B cell (primary cell): ENCODE results near the gene NSRP1. TPM values are rescaled to one million over a fixed set of nuclear protein-coding genes. Genes with fewer than 3 reads are reported as not detected.

Source experiments
- ATAC-seq: fragments of 200-7000 bp; cut with Tn5 transposase; one replicate; pipeline ENCODE4 v1.10.0; 2021; ENCODE audit warnings: low read depth, mild to moderate bottlenecking, moderate number of reproducible peaks, moderate library complexity
- CTCF ChIA-PET: fragments of 350-600 bp; sonication (Branson Sonifier 250); formaldehyde crosslinking; loops from one replicate; lab custom pipeline; 2021; ENCODE audit warnings: antibody characterized with exemption, inconsistent platforms; lab: Charles Lee
- POLR2A ChIA-PET: fragments of 350-600 bp; sonication (Branson Sonifier 250); formaldehyde crosslinking; loops from one replicate; lab custom pipeline; 2021; ENCODE audit warnings: antibody characterized with exemption; lab: Charles Lee
- DNase-seq: peaks from one replicate; pipeline ENCODE4 v3.0.0; 2013
- H2AFZ ChIP-seq: 2 replicates; pipeline ENCODE4 v1.6.1; 2012; ENCODE audit warnings: mild to moderate bottlenecking, low read depth, low read length; ENCODE audit not compliant: insufficient read depth, poor library complexity, severe bottlenecking
- H3K27ac ChIP-seq, 2 donors: 1 replicate in 1 of 2; 2 replicates in 1 of 2; pipeline ENCODE4 v1.5.1; 2012 to 2013; ENCODE audit warnings: low read length in 2 of 2, mild to moderate bottlenecking in 2 of 2, moderate library complexity in 1 of 2
- H3K27me3 ChIP-seq, 4 experiments: fragments of 200-600 bp in 1 of 4; sonication (generic) in 1 of 4; replicated peaks in 1 of 4; 1 replicate in 2 of 4; 2 replicates in 2 of 4; pipeline versions ENCODE4 v1.6.1 to v1.7.0; 2013 to 2016; ENCODE audit warnings: low read length in 3 of 4, mild to moderate bottlenecking in 2 of 4, mixed read lengths in 1 of 4, moderate library complexity in 1 of 4; ENCODE audit not compliant: insufficient read depth in 4 of 4, control insufficient read depth in 3 of 4; ENCODE audit errors: control extremely low read depth in 1 of 4
- H3K36me3 ChIP-seq, 2 experiments: replicated peaks in 1 of 2; 1 replicate in 1 of 2; 2 replicates in 1 of 2; pipeline versions ENCODE4 v1.6.1 to v1.7.1; 2013; ENCODE audit warnings: low read length in 1 of 2; ENCODE audit not compliant: insufficient read depth in 2 of 2, control insufficient read depth in 1 of 2; ENCODE audit errors: control extremely low read depth in 1 of 2, extremely low read depth in 1 of 2
- H3K4me1 ChIP-seq, 2 donors: fragments of 200-600 bp in 1 of 2; sonication (generic) in 1 of 2; 1 replicate in 1 of 2; 2 replicates in 1 of 2; pipeline versions ENCODE4 v1.5.1 to v1.6.1; 2013 to 2017; ENCODE audit warnings: low read length in 2 of 2; ENCODE audit not compliant: control insufficient read depth in 2 of 2, insufficient read depth in 2 of 2
- H3K4me2 ChIP-seq: replicated peaks from 2 replicates; pipeline ENCODE3; 2012; ENCODE audit warnings: mild to moderate bottlenecking, low read depth, low read length; ENCODE audit not compliant: poor library complexity, severe bottlenecking
- H3K4me3 ChIP-seq, 5 experiments: fragments of 200-600 bp in 1 of 5; sonication (generic) in 1 of 5; 1 replicate in 3 of 5; 2 replicates in 2 of 5; pipeline versions ENCODE4 v1.5.1 to v1.7.0; 2011 to 2016; ENCODE audit warnings: low read length in 4 of 5, mild to moderate bottlenecking in 4 of 5, low read depth in 2 of 5, control low read depth in 1 of 5, moderate library complexity in 1 of 5; ENCODE audit not compliant: insufficient read depth in 1 of 5; ENCODE audit errors: control extremely low read depth in 1 of 5, extremely low read depth in 1 of 5
- H3K79me2 ChIP-seq: fragments of 200-600 bp; sonication (generic); one replicate; pipeline ENCODE4 v1.6.0; 2016; ENCODE audit warnings: low read length; ENCODE audit not compliant: control insufficient read depth, insufficient read depth
- H3K9ac ChIP-seq: fragments of 200-600 bp; sonication (generic); 2 replicates; pipeline ENCODE4 v1.6.1; 2017; ENCODE audit warnings: mild to moderate bottlenecking, low read length, moderate library complexity
- H3K9me3 ChIP-seq, 3 donors: one replicate each; pipeline versions ENCODE4 v1.6.1 to v1.7.1; 2013; ENCODE audit warnings: low read length in 2 of 3; ENCODE audit not compliant: control insufficient read depth in 2 of 3, insufficient read depth in 1 of 3; ENCODE audit errors: control extremely low read depth in 1 of 3
- H4K20me1 ChIP-seq: 2 replicates; pipeline ENCODE4 v1.6.0; 2012; ENCODE audit warnings: mild to moderate bottlenecking, low read length; ENCODE audit not compliant: insufficient read depth, control insufficient read depth, poor library complexity, severe bottlenecking
- H3K27ac Mint-ChIP-seq: one replicate; pipeline ENCODE4 v1.8.0; 2021; ENCODE audit warnings: mixed read lengths
- H3K27me3 Mint-ChIP-seq: one replicate; pipeline ENCODE4 v1.8.0; 2021; ENCODE audit warnings: mixed read lengths
- H3K4me1 Mint-ChIP-seq: one replicate; pipeline ENCODE4 v1.8.0; 2021; ENCODE audit warnings: mixed read lengths
- H3K4me3 Mint-ChIP-seq: one replicate; pipeline ENCODE4 v1.8.0; 2021; ENCODE audit warnings: mixed read lengths
- H3K9me3 Mint-ChIP-seq: one replicate; pipeline ENCODE4 v1.8.0; 2022; ENCODE audit warnings: mixed read lengths; ENCODE audit not compliant: insufficient read depth
- EZH2 ChIP-seq: IDR thresholded peaks from 2 replicates; pipeline ENCODE4 v1.6.1; 2012; ENCODE audit warnings: borderline replicate concordance, low read depth, mild to moderate bottlenecking, moderate library complexity, low read length; ENCODE audit not compliant: insufficient read depth, poor library complexity, severe bottlenecking
- WGBS: methylation state at CpG from one replicate; pipeline ENCODE4 v1.1.5; 2013; ENCODE audit warnings: missing lambda C conversion rate; ENCODE audit not compliant: insufficient coverage; 5-methylcytosine and 5-hydroxymethylcytosine counted together
- intact Hi-C: fragments of 100-400 bp; cut with micrococcal nuclease; formaldehyde crosslinking; loops from one replicate; pipeline ENCODE4 v1.10.0; 2022
- polyA plus RNA-seq: library from polyadenylated mRNA; depleted of rRNA; stranded (reverse); fragments of >200 nt; gene quantifications from 2 replicates; pipeline ENCODE4 v1.2.3, GENCODE V29; 2012
- total RNA-seq, 2 donors: library from RNA; stranded (reverse); fragments of 120-200 nt in 1 of 2; gene quantifications; 1 replicate in 1 of 2; 2 replicates in 1 of 2; pipeline versions ENCODE4 v1.2.3 to v1.2.4, GENCODE V29; 2013 to 2022
- TF ChIP-seq, protein P1 (sequence below): fragments of 200-600 bp; IDR thresholded peaks from one replicate; pipeline ENCODE4 v1.8.0; 2022; ENCODE audit warnings: antibody characterized with exemption, mild to moderate bottlenecking

NSRP1 gene
- total and polyA plus RNA-seq, 2 donors (not counting 1 experiment from before 2014, with no cell fraction given): 11.2 to 46.2 TPM

DNA sequence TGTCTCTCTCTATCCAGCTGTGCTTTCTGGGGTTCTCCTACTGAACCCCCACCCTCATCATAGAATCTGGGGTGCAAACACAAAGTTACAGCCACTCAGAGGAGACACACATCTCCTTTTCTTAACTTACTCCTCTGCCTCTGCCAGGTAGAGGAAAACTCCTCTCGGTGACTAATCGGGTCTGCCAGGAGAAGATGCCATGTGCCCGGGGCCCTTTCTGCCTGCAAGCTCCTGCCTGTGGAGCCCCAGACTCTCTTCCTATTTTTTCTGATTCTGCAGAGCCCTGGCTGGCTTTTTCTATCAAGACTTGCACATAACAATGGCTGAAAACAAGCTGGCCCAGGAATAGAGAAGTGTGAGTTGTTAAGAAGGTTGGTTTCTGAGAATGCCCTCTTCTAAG lies 108.5 kb downstream of the NSRP1 start:
- ATAC-seq (no peak), DNase-seq (no peak)
- TF ChIP-seq EZH2: no peak
- TF ChIP-seq, protein P1, sequence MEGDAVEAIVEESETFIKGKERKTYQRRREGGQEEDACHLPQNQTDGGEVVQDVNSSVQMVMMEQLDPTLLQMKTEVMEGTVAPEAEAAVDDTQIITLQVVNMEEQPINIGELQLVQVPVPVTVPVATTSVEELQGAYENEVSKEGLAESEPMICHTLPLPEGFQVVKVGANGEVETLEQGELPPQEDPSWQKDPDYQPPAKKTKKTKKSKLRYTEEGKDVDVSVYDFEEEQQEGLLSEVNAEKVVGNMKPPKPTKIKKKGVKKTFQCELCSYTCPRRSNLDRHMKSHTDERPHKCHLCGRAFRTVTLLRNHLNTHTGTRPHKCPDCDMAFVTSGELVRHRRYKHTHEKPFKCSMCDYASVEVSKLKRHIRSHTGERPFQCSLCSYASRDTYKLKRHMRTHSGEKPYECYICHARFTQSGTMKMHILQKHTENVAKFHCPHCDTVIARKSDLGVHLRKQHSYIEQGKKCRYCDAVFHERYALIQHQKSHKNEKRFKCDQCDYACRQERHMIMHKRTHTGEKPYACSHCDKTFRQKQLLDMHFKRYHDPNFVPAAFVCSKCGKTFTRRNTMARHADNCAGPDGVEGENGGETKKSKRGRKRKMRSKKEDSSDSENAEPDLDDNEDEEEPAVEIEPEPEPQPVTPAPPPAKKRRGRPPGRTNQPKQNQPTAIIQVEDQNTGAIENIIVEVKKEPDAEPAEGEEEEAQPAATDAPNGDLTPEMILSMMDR: no peak
- Histone ChIP-seq H3K4me1 (no peaks in the 10 kb centered on the region), H3K9ac (no peak overlapping the region), H3K27ac (no peak overlapping the region), H3K27me3 (peaks cover 0 to 3% (median 0%) of the 10 kb centered on the region in 4 experiments), H3K9me3 (no peaks in the 10 kb centered on the region), H3K4me3 (no peak overlapping the region), H3K4me2 (no peak overlapping the region), H4K20me1 (no peaks in the 10 kb centered on the region), H3K79me2 (no peaks in the 10 kb centered on the region), H3K36me3 (no peaks in the 10 kb centered on the region), H2AFZ (no peak overlapping the region)
- no peaks in the 10 kb centered on the region for H3K9me3 Mint-ChIP-seq
- H3K4me3 Mint-ChIP-seq: no peak overlapping the region
- WGBS: 100% methylated on average over 2 of the region's 3 CpGs
- peaks cover 3% of the 10 kb centered on the region for H3K4me1 Mint-ChIP-seq
- H3K27ac Mint-ChIP-seq: no peak overlapping the region
- intact Hi-C loops: no loop called here
- POLR2A ChIA-PET: no interaction called here
- peaks cover 7% of the 10 kb centered on the region for H3K27me3 Mint-ChIP-seq
- CTCF ChIA-PET: no interaction called here

DNA sequence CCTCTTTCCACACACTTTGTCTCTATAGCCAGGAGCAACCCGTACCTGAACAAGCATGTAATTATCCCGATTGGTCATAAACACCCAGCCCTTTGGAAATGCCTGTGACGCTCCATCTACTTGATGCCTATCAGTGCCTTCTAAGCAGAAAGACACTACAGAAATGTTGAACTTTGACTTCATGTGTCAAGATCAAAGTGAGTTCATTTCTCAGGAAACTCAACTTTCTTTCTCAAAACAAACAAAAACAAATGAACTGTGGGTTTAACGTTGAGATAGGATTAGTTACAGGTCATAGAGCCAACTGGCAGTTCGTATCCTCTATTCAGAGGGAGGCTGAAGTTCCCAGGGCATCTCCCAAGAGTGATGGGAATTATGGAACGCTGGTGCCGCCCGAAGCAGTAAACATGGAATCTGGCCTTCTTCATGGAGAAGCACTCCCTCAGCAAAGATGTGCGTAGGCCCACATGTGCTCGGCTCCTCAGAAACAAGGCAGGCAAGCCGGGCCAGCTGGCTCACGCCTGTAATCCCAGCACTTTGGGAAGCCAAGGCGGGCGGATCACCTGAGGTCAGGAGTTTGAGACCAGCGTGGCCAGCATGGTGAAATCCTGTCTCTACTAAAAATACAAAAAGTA lies 109.4 kb downstream of the NSRP1 start:
- H3K4me2 ChIP-seq: no peak overlapping the region
- Mint-ChIP-seq H3K4me3 (no peak overlapping the region), H3K27me3 (peaks cover 7% of the 10 kb centered on the region), H3K9me3 (no peaks in the 10 kb centered on the region), H3K4me1 (peaks cover 6% of the 10 kb centered on the region), H3K27ac (no peak overlapping the region)
- H3K27me3 ChIP-seq: peaks cover 0 to 3% (median 0%) of the 10 kb centered on the region in 4 experiments
- ATAC-seq (no peak), DNase-seq (no peak)
- no peak overlapping the region for H3K4me3 ChIP-seq
- no peak overlapping the region for H2AFZ ChIP-seq
- CTCF ChIA-PET: no interaction called here
- H3K36me3 ChIP-seq: no peaks in the 10 kb centered on the region
- no peaks in the 10 kb centered on the region for H3K4me1 ChIP-seq
- POLR2A ChIA-PET: no interaction called here
- 87% methylated on average over 12 of the region's 15 CpGs for WGBS
- no peaks in the 10 kb centered on the region for H4K20me1 ChIP-seq
- intact Hi-C loops: no loop called here
- H3K9me3 ChIP-seq: no peaks in the 10 kb centered on the region
- no peaks in the 10 kb centered on the region for H3K79me2 ChIP-seq
- H3K27ac ChIP-seq: no peak overlapping the region
- no peak overlapping the region for H3K9ac ChIP-seq
- TF ChIP-seq, protein P1: no peak
- TF ChIP-seq EZH2: no peak
